ACC112 (cell line): ENCODE data around the gene IL17C.
"Not testable (repeated sequence)": the region's sequence is repeated elsewhere in the genome, so short reads cannot be mapped to it uniquely, and the experiment has no call there.

Experiments
- H2AFZ ChIP-seq: fragments of 200-600 bp; sonication (generic); one replicate; pipeline ENCODE4 v1.6.0; 2017; ENCODE audit warnings: antibody characterized with exemption, low read length; ENCODE audit not compliant: unreplicated experiment
- H3K27ac ChIP-seq: fragments of 200-600 bp; sonication (generic); 2 replicates; pipeline ENCODE4 v1.5.1; 2014; ENCODE audit warnings: low read depth, mild to moderate bottlenecking, antibody characterized with exemption, low read length, moderate library complexity
- H3K27me3 ChIP-seq: fragments of 200-600 bp; sonication (generic); 2 replicates; pipeline ENCODE4 v1.6.1; 2014; ENCODE audit warnings: mild to moderate bottlenecking, antibody characterized with exemption, low read length, moderate library complexity, mixed read lengths; ENCODE audit not compliant: insufficient read depth
- H3K36me3 ChIP-seq: fragments of 200-600 bp; sonication (generic); 2 replicates; pipeline ENCODE4 v1.6.1; 2016; ENCODE audit warnings: mild to moderate bottlenecking, antibody characterized with exemption, low read length, moderate library complexity, mixed read lengths; ENCODE audit not compliant: insufficient read depth
- H3K4me1 ChIP-seq: fragments of 200-600 bp; sonication (generic); one replicate; pipeline ENCODE4 v1.6.1; 2016; ENCODE audit warnings: low read length, mixed read lengths; ENCODE audit not compliant: insufficient read depth, unreplicated experiment, control insufficient read depth
- H3K4me3 ChIP-seq: fragments of 200-600 bp; sonication (generic); 2 replicates; pipeline ENCODE4 v1.5.1; 2014; ENCODE audit warnings: mild to moderate bottlenecking, low read depth, low read length
- H3K79me2 ChIP-seq: fragments of 200-600 bp; sonication (generic); one replicate; pipeline ENCODE4 v1.6.0; 2016; ENCODE audit warnings: low read length; ENCODE audit not compliant: control insufficient read depth, unreplicated experiment, insufficient read depth

The IL17C gene

DNA sequence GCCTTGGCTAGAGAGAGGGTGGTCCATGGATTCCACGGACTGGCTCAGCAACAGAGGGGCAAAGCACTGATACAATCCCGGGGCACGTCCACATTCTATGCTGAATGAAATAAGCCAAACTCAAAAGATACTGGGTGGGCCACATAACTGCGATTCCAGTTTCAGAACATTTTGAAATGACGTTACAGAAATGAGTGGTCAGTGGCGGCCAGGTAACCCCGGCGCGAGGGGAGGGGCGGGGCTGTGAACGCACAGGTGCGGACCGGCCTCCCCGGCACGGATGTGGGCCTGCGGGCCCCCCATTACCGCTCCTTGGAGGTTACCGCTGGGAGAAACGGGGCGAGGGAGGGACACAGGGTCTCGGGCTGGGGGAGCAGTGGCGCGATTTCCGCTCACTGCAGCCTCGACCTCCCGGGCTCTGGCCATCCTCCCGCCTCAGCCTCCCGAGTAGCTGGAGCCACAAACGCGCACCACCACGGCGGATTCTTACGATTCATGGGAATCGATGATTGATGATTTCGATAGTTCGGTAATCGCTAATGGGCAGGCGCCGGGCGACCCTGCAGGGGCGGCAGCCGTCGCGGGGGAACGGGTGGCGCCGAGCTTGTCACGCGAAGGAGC lies 24.0 kb downstream of the IL17C start:
- Histone ChIP-seq H3K4me3 (peak overlapping the region; percentile 81), H3K27me3 (no peaks in the 10 kb centered on the region), H3K36me3 (no peaks in the 10 kb centered on the region), H3K79me2 (peaks cover 5% of the 10 kb centered on the region), H2AFZ (peak overlapping the region; percentile 62), H3K27ac (no peak overlapping the region; the same call in 1 of the 2 replicates), H3K4me1 (peaks cover 4% of the 10 kb centered on the region)

DNA sequence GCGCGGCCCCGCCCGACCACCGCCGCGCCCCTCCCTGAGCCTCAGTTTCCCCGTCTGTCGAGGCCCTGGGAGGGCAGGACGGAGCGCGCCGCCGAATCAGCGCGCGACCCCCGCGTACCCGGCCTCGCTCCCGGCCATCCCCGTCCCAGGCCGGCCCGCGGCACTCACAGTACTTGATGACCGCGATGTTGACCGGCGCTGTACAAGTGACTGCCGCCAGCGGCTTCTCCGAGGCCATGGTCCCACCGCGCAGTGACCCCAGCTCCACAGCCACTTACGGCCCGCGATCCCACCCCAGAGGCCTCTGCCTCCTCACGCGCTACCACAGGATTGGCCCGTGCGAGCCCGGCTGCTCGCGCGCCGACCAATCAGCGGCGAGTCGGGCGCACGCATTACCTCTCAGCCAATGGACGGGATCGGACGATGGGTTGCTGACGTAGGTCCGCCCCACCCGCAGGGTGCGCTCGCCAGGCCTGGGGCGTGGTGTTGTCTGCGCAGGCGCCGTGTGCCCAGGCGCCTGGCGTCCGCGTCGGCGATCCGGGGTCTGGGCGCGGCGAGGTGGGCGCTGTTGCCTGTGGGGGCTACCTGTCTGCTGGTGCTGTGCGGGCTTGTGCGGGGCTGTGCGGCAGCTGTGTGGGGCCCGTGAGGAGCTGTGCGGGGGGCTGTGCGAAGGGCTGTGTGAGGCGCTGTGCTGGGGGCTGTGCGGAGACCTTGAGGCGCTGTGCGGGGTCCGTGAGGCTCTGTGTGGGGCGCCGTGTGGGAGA lies 24.7 kb downstream of the IL17C start, which contains the start of gene MVD:
Gene MVD (minus strand): TSS at position 249 of the 764 bp plus-strand sequence. CDS start 11 bp downstream, at position 238.
- Histone ChIP-seq H3K27ac (peak within 1 kb of the TSS; percentile 19; the same call in 1 of the 2 replicates), H3K27me3 (no peaks in the 10 kb centered on the region), H3K4me3 (peak within 1 kb of the TSS; percentile 81), H2AFZ (peak within 1 kb of the TSS; percentile 62), H3K36me3 (no peaks in the 10 kb centered on the region), H3K79me2 (peaks cover 5% of the 10 kb centered on the region), H3K4me1 (peaks cover 4% of the 10 kb centered on the region)

DNA sequence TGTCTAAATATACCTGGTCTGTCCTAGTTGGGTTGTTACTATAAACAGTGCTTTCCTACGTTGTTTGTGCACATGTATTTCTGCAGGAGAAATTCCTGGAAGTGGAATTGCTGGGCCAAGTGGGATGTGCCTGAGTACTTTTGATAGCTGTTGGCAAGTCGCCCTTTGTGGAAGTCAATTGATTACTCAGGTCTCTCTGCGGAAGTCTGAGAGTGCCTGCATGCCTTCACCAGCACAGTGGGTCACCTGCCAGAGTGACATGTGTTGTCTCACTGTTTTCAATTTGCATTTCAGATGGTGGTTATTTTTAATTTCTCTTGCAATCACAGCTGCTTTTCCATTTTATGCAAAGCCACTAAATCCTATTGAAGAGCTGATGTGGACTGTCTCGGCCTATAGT lies 26.8 kb downstream of the IL17C start:
- Histone ChIP-seq H3K79me2 (peaks cover 5% of the 10 kb centered on the region), H3K4me3 (no peak overlapping the region), H2AFZ (no peak overlapping the region), H3K27me3 (no peaks in the 10 kb centered on the region), H3K4me1 (peaks cover 4% of the 10 kb centered on the region), H3K27ac (no peak overlapping the region), H3K36me3 (no peaks in the 10 kb centered on the region)

DNA sequence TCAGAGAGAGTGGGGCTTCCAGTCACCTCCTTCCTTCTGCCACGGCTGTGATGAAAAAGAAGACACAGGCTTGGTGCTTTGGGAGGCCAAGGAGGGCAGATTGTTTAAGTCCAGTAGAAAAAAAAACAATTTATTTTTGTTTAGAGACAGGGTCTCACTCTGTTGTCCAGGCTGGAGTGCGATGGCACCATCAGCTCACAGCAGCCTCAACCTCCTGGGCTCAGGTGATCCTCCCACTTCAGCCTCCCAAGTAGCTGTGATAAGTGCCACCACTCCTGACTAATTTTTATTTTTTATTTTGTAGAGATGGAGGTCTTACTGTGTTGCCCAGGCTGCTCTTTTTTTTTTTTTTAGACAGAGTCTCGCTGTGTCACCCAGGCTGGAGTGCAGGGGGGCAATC lies 27.2 kb downstream of the IL17C start:
- H3K4me3 ChIP-seq, result no peak overlapping the region
- no peaks in the 10 kb centered on the region for H3K36me3 ChIP-seq
- H2AFZ ChIP-seq, result no peak overlapping the region
- no peaks in the 10 kb centered on the region for H3K27me3 ChIP-seq
- no peak overlapping the region for H3K27ac ChIP-seq
- H3K4me1 ChIP-seq, result peaks cover 4% of the 10 kb centered on the region
- H3K79me2 ChIP-seq, result peaks cover 5% of the 10 kb centered on the region

DNA sequence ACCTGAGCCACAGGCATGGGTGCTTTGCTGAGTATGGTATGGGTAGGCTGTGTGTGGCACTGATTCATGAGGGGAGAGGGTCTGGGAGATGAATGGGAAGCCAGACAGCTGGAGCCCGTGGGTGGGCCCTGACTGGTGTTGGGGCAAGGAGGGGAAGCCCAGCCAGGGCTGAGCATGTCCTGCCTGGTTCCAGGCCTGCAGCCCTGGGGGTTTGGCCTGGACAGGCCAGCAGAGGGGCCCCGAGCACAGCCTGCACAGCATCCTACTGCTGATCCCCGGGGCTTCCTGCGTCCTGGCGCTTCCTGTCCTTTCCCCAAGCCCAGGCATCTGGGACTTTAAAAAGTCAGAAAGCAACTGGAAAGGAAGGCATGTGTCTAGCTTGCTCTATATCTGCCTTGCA lies 29.1 kb downstream of the IL17C start:
- peaks cover under 1% of the 10 kb centered on the region for H3K79me2 ChIP-seq
- no peak overlapping the region for H3K27ac ChIP-seq
- no peaks in the 10 kb centered on the region for H3K4me1 ChIP-seq
- H3K27me3 ChIP-seq, result no peaks in the 10 kb centered on the region
- H3K36me3 ChIP-seq, result no peaks in the 10 kb centered on the region
- H2AFZ ChIP-seq, result no peak overlapping the region
- no peak overlapping the region for H3K4me3 ChIP-seq

DNA sequence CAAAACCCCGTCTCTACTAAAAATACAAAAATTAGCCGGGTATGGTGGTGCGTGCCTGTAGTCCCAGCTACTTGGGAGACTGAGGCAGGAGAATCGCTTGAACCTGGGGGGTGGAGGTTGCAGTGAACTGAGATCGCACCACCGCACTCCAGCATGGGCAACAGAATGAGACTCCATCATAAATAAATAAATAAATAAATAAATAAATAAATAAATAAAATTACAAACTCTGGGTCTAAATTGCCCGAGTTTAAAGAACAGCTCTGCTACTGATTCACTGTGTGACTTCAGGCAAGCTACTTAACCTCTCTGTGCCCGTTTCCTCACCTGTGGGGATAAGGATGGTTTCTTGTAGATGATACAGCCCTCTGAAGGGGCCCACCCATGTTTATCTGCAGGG lies 31.1 kb downstream of the IL17C start:
- not testable (repeated sequence) for H2AFZ ChIP-seq, H3K4me1 ChIP-seq, H3K36me3 ChIP-seq, H3K4me3 ChIP-seq, H3K27ac ChIP-seq, H3K27me3 ChIP-seq, H3K79me2 ChIP-seq

DNA sequence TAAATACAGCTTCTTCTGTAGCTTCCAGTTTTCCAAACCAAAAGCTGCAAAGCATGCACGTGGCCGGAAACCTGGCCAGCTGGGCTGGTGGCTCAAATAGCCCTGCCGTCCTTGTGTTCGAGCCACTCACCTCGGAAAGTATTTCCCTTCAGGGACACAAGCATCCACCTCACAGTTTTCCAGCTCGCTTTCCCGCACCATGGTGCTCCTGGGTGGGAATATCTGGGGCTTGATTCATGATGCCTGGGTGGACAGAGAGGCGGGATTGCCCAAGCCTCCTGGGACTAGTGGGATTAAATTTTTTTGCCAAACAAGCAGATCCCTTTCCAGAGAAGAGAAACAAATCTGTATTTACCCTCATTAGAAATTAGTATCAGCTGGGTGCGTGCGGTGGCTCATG lies 31.6 kb downstream of the IL17C start:
- Histone ChIP-seq H3K27me3 (no peaks in the 10 kb centered on the region), H2AFZ (no peak overlapping the region), H3K79me2 (no peaks in the 10 kb centered on the region), H3K4me3 (no peak overlapping the region), H3K27ac (no peak overlapping the region), H3K4me1 (no peaks in the 10 kb centered on the region), H3K36me3 (no peaks in the 10 kb centered on the region)

DNA sequence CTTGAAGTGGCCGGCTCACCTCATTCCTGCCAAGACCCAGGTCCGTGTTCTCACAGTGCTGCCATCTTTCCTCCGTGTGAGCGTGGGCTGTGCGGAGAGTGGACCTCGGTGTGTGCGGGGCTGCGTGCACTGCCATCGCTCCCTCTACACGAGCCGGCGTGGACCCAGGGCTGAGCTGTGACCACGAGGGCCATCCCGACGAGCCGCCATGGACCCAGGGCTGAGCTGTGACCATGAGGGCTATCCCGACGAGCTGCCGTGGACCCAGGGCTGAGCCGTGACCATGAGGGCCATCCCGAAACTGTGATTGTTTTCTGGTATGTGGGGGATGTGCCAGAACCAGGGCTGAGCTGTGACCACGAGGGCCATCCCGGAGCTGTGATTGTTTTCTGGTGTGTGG lies 33.4 kb downstream of the IL17C start:
- H3K36me3 ChIP-seq, result no peaks in the 10 kb centered on the region
- no peaks in the 10 kb centered on the region for H3K79me2 ChIP-seq
- H2AFZ ChIP-seq, result no peak overlapping the region
- no peaks in the 10 kb centered on the region for H3K27me3 ChIP-seq
- no peak overlapping the region for H3K4me3 ChIP-seq
- H3K4me1 ChIP-seq, result no peaks in the 10 kb centered on the region
- no peak overlapping the region for H3K27ac ChIP-seq

DNA sequence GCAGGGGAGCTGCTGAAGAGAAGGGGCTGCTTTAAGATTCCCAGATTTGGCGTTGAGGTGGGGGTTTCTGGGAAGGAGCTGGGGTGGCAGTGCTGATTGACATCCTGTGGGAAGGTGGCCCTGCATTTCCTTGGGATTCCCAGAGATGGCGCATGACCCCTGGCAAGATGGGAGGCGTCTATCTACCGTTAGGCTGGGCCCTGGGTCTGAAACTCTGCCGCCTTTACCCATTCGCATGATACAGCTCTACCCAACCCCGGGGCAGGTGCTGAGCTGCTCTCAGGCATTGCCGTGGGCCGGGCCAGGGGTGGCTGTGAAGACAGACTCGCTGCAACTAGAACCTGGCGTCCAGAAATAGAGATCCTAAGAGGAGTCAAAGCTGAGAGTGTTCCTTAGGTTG lies 34.4 kb downstream of the IL17C start:
- Histone ChIP-seq H3K4me1 (no peaks in the 10 kb centered on the region), H3K36me3 (no peaks in the 10 kb centered on the region), H3K79me2 (no peaks in the 10 kb centered on the region), H3K27ac (no peak overlapping the region), H3K27me3 (no peaks in the 10 kb centered on the region), H3K4me3 (no peak overlapping the region), H2AFZ (no peak overlapping the region)

DNA sequence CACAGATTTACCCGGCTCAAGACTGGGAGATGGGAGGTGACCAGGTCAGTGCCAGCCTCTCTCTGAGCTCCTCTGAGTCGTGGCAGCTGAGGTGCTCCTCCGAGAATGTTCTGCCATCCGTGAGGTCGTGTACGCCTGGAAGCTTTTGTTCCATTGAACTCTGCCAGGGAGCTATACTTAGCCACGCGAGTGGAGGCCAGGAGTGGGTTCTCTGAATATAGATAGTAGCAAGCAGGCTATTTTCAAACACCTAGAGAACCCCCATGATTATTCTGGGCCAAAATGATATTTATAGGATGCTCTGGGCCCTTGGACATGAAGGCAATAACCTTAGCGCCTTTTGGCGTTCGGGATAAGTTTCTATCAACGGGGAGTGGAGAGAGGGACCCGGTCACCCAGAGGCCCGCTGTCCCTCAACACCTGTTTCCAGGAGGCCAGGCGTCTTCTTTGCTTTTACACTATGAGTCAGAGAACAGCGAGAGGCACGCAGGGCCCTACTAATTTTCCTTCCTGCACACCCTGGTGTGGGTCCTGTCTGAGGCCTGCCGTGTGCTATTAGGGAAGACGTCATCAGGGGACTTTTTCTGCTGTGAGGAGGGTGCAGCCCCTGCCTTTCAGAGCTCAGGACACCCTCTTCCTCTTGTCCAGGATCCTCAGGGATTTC lies 35.5 kb downstream of the IL17C start:
- no peak overlapping the region for H2AFZ ChIP-seq
- H3K4me1 ChIP-seq, result no peaks in the 10 kb centered on the region
- H3K27ac ChIP-seq, result no peak overlapping the region
- peaks cover 3% of the 10 kb centered on the region; the same call in 1 of the 2 replicates for H3K27me3 ChIP-seq
- H3K79me2 ChIP-seq, result no peaks in the 10 kb centered on the region
- no peaks in the 10 kb centered on the region for H3K36me3 ChIP-seq
- H3K4me3 ChIP-seq, result no peak overlapping the region
